Skeletal muscle tissue (tissue), 4 donors: ENCODE measurements around the gene LRRC8A. TPM values are rescaled to one million over a fixed set of nuclear protein-coding genes. Genes with fewer than 3 reads are reported as not detected.

Experiments
- H3K27ac ChIP-seq: one replicate; pipeline ENCODE4 v1.7.0; 2013; ENCODE audit warnings: mild to moderate bottlenecking, low read depth, low read length, inconsistent platforms
- H3K27me3 ChIP-seq, 3 donors: one replicate each; pipeline ENCODE4 v1.7.0; 2013; ENCODE audit warnings: low read length in 3 of 3; ENCODE audit not compliant: control insufficient read depth in 3 of 3, insufficient read depth in 3 of 3
- H3K36me3 ChIP-seq, 3 donors: one replicate each; pipeline ENCODE4 v1.7.0; 2013; ENCODE audit warnings: low read length in 3 of 3; ENCODE audit not compliant: control insufficient read depth in 3 of 3, insufficient read depth in 3 of 3
- H3K4me1 ChIP-seq, 3 donors: one replicate each; pipeline ENCODE4 v1.7.0; 2013; ENCODE audit warnings: low read length in 3 of 3, mild to moderate bottlenecking in 3 of 3; ENCODE audit not compliant: control insufficient read depth in 3 of 3, insufficient read depth in 3 of 3
- H3K4me3 ChIP-seq, 3 donors: one replicate each; pipeline ENCODE4 v1.7.0; 2013; ENCODE audit warnings: low read length in 3 of 3
- H3K9ac ChIP-seq, 3 donors: one replicate each; pipeline ENCODE4 v1.7.0; 2013; ENCODE audit warnings: low read length in 3 of 3, mild to moderate bottlenecking in 3 of 3, moderate library complexity in 2 of 3, low read depth in 1 of 3
- H3K9me3 ChIP-seq, 3 donors: one replicate each; pipeline ENCODE4 v1.7.0; 2013; ENCODE audit warnings: low read length in 3 of 3; ENCODE audit not compliant: control insufficient read depth in 3 of 3
- total RNA-seq: library from RNA; depleted of rRNA; stranded (reverse); fragments of >200 nt; gene quantifications from one replicate; pipeline ENCODE4 v1.2.3, GENCODE V29; 2014
- donor health status: Osteomylitis.

LRRC8A gene
- total RNA-seq, 1 donor from 2014 or later, result 9.9 TPM

GRCh38 chr9:128898845-128899565 lies 17.1 kb downstream of the LRRC8A start:
- Histone ChIP-seq H3K27ac (peak overlapping the region; percentile 5), H3K9me3 (no peaks in the 10 kb centered on the region), H3K36me3 (peaks cover 8 to 14% (median 12%) of the 10 kb centered on the region in 3 donors), H3K4me1 (peaks cover 10 to 29% (median 22%) of the 10 kb centered on the region in 3 donors), H3K4me3 (no peak overlapping the region), H3K9ac (no peak overlapping the region), H3K27me3 (no peaks in the 10 kb centered on the region)

GRCh38 chr9:128899566-128900322 lies 17.8 kb downstream of the LRRC8A start:
- peaks cover 8 to 14% (median 12%) of the 10 kb centered on the region in 3 donors for H3K36me3 ChIP-seq
- H3K4me3 ChIP-seq, result no peak overlapping the region
- H3K27ac ChIP-seq, result peak overlapping the region; percentile 5
- H3K9ac ChIP-seq, result peak overlapping the region in 1 of 3 donors; percentile 14
- H3K27me3 ChIP-seq, result no peaks in the 10 kb centered on the region
- H3K4me1 ChIP-seq, result peaks cover 10 to 29% (median 22%) of the 10 kb centered on the region in 3 donors
- H3K9me3 ChIP-seq, result no peaks in the 10 kb centered on the region

GRCh38 chr9:128901379-128901778 lies 19.4 kb downstream of the LRRC8A start:
- H3K9me3 ChIP-seq, result no peaks in the 10 kb centered on the region
- H3K4me3 ChIP-seq, result no peak overlapping the region
- peaks cover 10 to 29% (median 22%) of the 10 kb centered on the region in 3 donors for H3K4me1 ChIP-seq
- H3K36me3 ChIP-seq, result peaks cover 3 to 10% (median 8%) of the 10 kb centered on the region in 3 donors
- no peak overlapping the region for H3K27ac ChIP-seq
- no peaks in the 10 kb centered on the region for H3K27me3 ChIP-seq
- no peak overlapping the region for H3K9ac ChIP-seq

GRCh38 chr9:128901822-128902221 lies 19.9 kb downstream of the LRRC8A start:
- peaks cover 10 to 29% (median 22%) of the 10 kb centered on the region in 3 donors for H3K4me1 ChIP-seq
- peak overlapping the region in 1 of 3 donors; percentile 33 for H3K9ac ChIP-seq
- H3K4me3 ChIP-seq, result no peak overlapping the region
- H3K36me3 ChIP-seq, result peaks cover 3 to 10% (median 8%) of the 10 kb centered on the region in 3 donors
- no peak overlapping the region for H3K27ac ChIP-seq
- H3K9me3 ChIP-seq, result no peaks in the 10 kb centered on the region
- H3K27me3 ChIP-seq, result no peaks in the 10 kb centered on the region

GRCh38 chr9:128902351-128903078 lies 20.6 kb downstream of the LRRC8A start:
- Histone ChIP-seq H3K27me3 (no peaks in the 10 kb centered on the region), H3K36me3 (peaks cover 5 to 15% (median 15%) of the 10 kb centered on the region in 3 donors), H3K9ac (peak overlapping the region in 1 of 3 donors; percentile 33), H3K4me1 (peaks cover 10 to 29% (median 22%) of the 10 kb centered on the region in 3 donors), H3K27ac (peak overlapping the region; percentile 19), H3K4me3 (no peak overlapping the region), H3K9me3 (no peaks in the 10 kb centered on the region)

GRCh38 chr9:128903079-128903461 lies 21.1 kb downstream of the LRRC8A start:
- H3K27me3 ChIP-seq, result no peaks in the 10 kb centered on the region
- H3K4me1 ChIP-seq, result peaks cover 10 to 29% (median 22%) of the 10 kb centered on the region in 3 donors
- peaks cover 10 to 21% (median 21%) of the 10 kb centered on the region in 3 donors for H3K36me3 ChIP-seq
- no peaks in the 10 kb centered on the region for H3K9me3 ChIP-seq
- peak overlapping the region in 1 of 3 donors; percentile 33 for H3K9ac ChIP-seq
- H3K27ac ChIP-seq, result peak overlapping the region; percentile 19
- no peak overlapping the region for H3K4me3 ChIP-seq

GRCh38 chr9:128903871-128904620 lies 22.1 kb downstream of the LRRC8A start:
- Histone ChIP-seq H3K36me3 (peaks cover 20 to 29% (median 24%) of the 10 kb centered on the region in 3 donors), H3K4me1 (peaks cover 10 to 24% (median 19%) of the 10 kb centered on the region in 3 donors), H3K9ac (no peak overlapping the region), H3K9me3 (no peaks in the 10 kb centered on the region), H3K4me3 (no peak overlapping the region), H3K27ac (no peak overlapping the region), H3K27me3 (no peaks in the 10 kb centered on the region)

- Histone ChIP-seq H3K4me3 (no peak overlapping the region), H3K4me1 (peaks cover 14 to 30% (median 27%) of the 10 kb centered on the region in 3 donors), H3K27me3 (no peaks in the 10 kb centered on the region), H3K9me3 (no peaks in the 10 kb centered on the region), H3K9ac (no peak overlapping the region), H3K36me3 (peaks cover 31 to 33% (median 32%) of the 10 kb centered on the region in 3 donors), H3K27ac (no peak overlapping the region)
Observed at GRCh38 chr9:128905964-128906363, 24.0 kb downstream of the LRRC8A start.

GRCh38 chr9:128906741-128907140 lies 24.8 kb downstream of the LRRC8A start:
- H3K9ac ChIP-seq, result no peak overlapping the region
- no peak overlapping the region for H3K27ac ChIP-seq
- no peaks in the 10 kb centered on the region for H3K9me3 ChIP-seq
- H3K27me3 ChIP-seq, result no peaks in the 10 kb centered on the region
- H3K4me1 ChIP-seq, result peaks cover 22 to 38% (median 35%) of the 10 kb centered on the region in 3 donors
- no peak overlapping the region for H3K4me3 ChIP-seq
- peaks cover 31 to 32% (median 32%) of the 10 kb centered on the region in 3 donors for H3K36me3 ChIP-seq
